HEK293 (cell line): ENCODE results near the gene CCDC92B.

Experiments used
- CTCF ChIA-PET: fragments of 350-600 bp; formaldehyde crosslinking; extraction: SDS; loops from one replicate; lab custom pipeline; 2021; ENCODE audit warnings: antibody characterized with exemption; lab: Yijun Ruan, JAX
- POLR2A ChIA-PET: fragments of 300-600 bp; formaldehyde crosslinking; extraction: SDS; loops from one replicate; lab custom pipeline; 2020; ENCODE audit warnings: antibody characterized with exemption, inconsistent platforms; lab: Yijun Ruan, JAX
- H3K27ac ChIP-seq: fragments of 200-500 bp; sonication (Bioruptor generic); 2 replicates; pipeline ENCODE4 v1.5.1; 2014; ENCODE audit warnings: low read depth, low read length, control low read depth, inconsistent platforms; ENCODE audit errors: extremely low read depth
- H3K36me3 ChIP-seq, 2 experiments: fragments of 200-500 bp in 1 of 2; sonication (Bioruptor generic) in 1 of 2; 1 replicate in 1 of 2; 2 replicates in 1 of 2; pipeline ENCODE4 v1.5.1; 2014 to 2017; ENCODE audit warnings: inconsistent platforms in 2 of 2, low read length in 2 of 2; ENCODE audit not compliant: control insufficient read depth in 2 of 2, insufficient read depth in 1 of 2
- H3K4me1 ChIP-seq: fragments of 200-500 bp; sonication (Bioruptor generic); 2 replicates; pipeline ENCODE4 v1.5.1; 2014; ENCODE audit warnings: mild to moderate bottlenecking, low read length, inconsistent platforms; ENCODE audit not compliant: control insufficient read depth, insufficient read depth
- H3K4me3 ChIP-seq: 2 replicates; pipeline ENCODE4 v1.5.1; 2011; ENCODE audit warnings: low read depth, mild to moderate bottlenecking, control low read depth, low read length, moderate library complexity
- H3K9me3 ChIP-seq: fragments of 200-500 bp; sonication (Bioruptor generic); 2 replicates; pipeline ENCODE4 v1.5.1; 2014; ENCODE audit warnings: low read depth, low read length, inconsistent platforms; ENCODE audit not compliant: control insufficient read depth, insufficient read depth
- FEZF1 ChIP-seq: fragments of 450-650 bp; formaldehyde crosslinking; IDR thresholded peaks from 2 replicates; pipeline ENCODE4 v1.5.1; 2016; ENCODE audit warnings: missing biosample characterization, missing genetic modification characterization
- GLIS2 ChIP-seq: fragments of 450-650 bp; formaldehyde crosslinking; IDR thresholded peaks from 2 replicates; pipeline ENCODE4 v1.5.1; 2016; ENCODE audit warnings: missing biosample characterization, missing genetic modification characterization
- KLF9 ChIP-seq: fragments of 450-650 bp; formaldehyde crosslinking; IDR thresholded peaks from 2 replicates; pipeline ENCODE4 v1.5.1; 2016; ENCODE audit warnings: missing biosample characterization, missing genetic modification characterization, low read depth
- MEIS1 ChIP-seq: sonication (generic); formaldehyde crosslinking; IDR thresholded peaks from 2 replicates; pipeline ENCODE4 v1.8.1; 2022; ENCODE audit warnings: missing genetic modification reagents, mild to moderate bottlenecking, borderline replicate concordance
- SCRT1 ChIP-seq: fragments of 450-650 bp; formaldehyde crosslinking; IDR thresholded peaks from 2 replicates; pipeline ENCODE4 v1.5.1; 2016; ENCODE audit warnings: missing biosample characterization, missing genetic modification characterization, borderline replicate concordance
- SP2 ChIP-seq: fragments of 450-650 bp; formaldehyde crosslinking; IDR thresholded peaks from 2 replicates; pipeline ENCODE4 v1.5.1; 2016; ENCODE audit warnings: missing biosample characterization, missing genetic modification characterization
- ZBTB48 ChIP-seq: fragments of 450-650 bp; formaldehyde crosslinking; IDR thresholded peaks from 2 replicates; pipeline ENCODE4 v1.5.1; 2016; ENCODE audit warnings: missing biosample characterization, missing genetic modification characterization
- ZFP3 ChIP-seq: fragments of 450-650 bp; formaldehyde crosslinking; IDR thresholded peaks from 2 replicates; pipeline ENCODE4 v1.5.1; 2016; ENCODE audit warnings: low read depth, missing biosample characterization, missing genetic modification characterization
- ZFP69B ChIP-seq: fragments of 450-650 bp; formaldehyde crosslinking; IDR thresholded peaks from 2 replicates; pipeline ENCODE4 v1.5.1; 2016; ENCODE audit warnings: missing biosample characterization, missing genetic modification characterization
- ZNF132 ChIP-seq: fragments of 450-650 bp; formaldehyde crosslinking; IDR thresholded peaks from 2 replicates; pipeline ENCODE4 v1.5.1; 2017; ENCODE audit warnings: missing biosample characterization, missing genetic modification characterization, borderline replicate concordance
- ZNF157 ChIP-seq: fragments of 450-650 bp; formaldehyde crosslinking; IDR thresholded peaks from 2 replicates; pipeline ENCODE4 v1.5.1; 2016; ENCODE audit warnings: missing biosample characterization, missing genetic modification characterization
- ZNF169 ChIP-seq: fragments of 450-650 bp; formaldehyde crosslinking; IDR thresholded peaks from 2 replicates; pipeline ENCODE4 v1.5.1; 2016; ENCODE audit warnings: missing biosample characterization, missing genetic modification characterization
- ZNF211 ChIP-seq: fragments of 450-650 bp; formaldehyde crosslinking; IDR thresholded peaks from 2 replicates; pipeline ENCODE4 v1.5.1; 2016; ENCODE audit warnings: low read depth, missing biosample characterization, missing genetic modification characterization
- ZNF221 ChIP-seq: fragments of 450-650 bp; formaldehyde crosslinking; IDR thresholded peaks from 2 replicates; pipeline ENCODE4 v1.5.1; 2017; ENCODE audit warnings: missing biosample characterization, missing genetic modification characterization, borderline replicate concordance
- ZNF266 ChIP-seq: fragments of 450-650 bp; formaldehyde crosslinking; IDR thresholded peaks from 2 replicates; pipeline ENCODE4 v1.5.1; 2016; ENCODE audit warnings: missing biosample characterization, missing genetic modification characterization, low read depth
- ZNF335 ChIP-seq: fragments of 450-650 bp; formaldehyde crosslinking; conservative IDR thresholded peaks from 2 replicates; pipeline ENCODE4 v1.5.1; 2016; ENCODE audit warnings: missing biosample characterization, missing genetic modification characterization
- ZNF433 ChIP-seq: fragments of 450-650 bp; formaldehyde crosslinking; IDR thresholded peaks from 2 replicates; pipeline ENCODE4 v1.5.1; 2016; ENCODE audit warnings: missing biosample characterization, missing genetic modification characterization, low read depth
- ZNF501 ChIP-seq: fragments of 450-650 bp; formaldehyde crosslinking; IDR thresholded peaks from 2 replicates; pipeline ENCODE4 v1.5.1; 2016; ENCODE audit warnings: missing biosample characterization, missing genetic modification characterization
- ZNF529 ChIP-seq: fragments of 450-650 bp; formaldehyde crosslinking; IDR thresholded peaks from 2 replicates; pipeline ENCODE4 v1.5.1; 2017; ENCODE audit warnings: missing genetic modification characterization, missing biosample characterization; ENCODE audit not compliant: insufficient replicate concordance
- ZNF654 ChIP-seq: fragments of 450-650 bp; formaldehyde crosslinking; IDR thresholded peaks from 2 replicates; pipeline ENCODE4 v1.5.1; 2016; ENCODE audit warnings: low read depth, missing biosample characterization, missing genetic modification characterization
- ZNF670 ChIP-seq: fragments of 450-650 bp; formaldehyde crosslinking; IDR thresholded peaks from 2 replicates; pipeline ENCODE4 v1.5.1; 2016; ENCODE audit warnings: missing biosample characterization, missing genetic modification characterization, low read depth
- ZNF707 ChIP-seq: fragments of 450-650 bp; formaldehyde crosslinking; IDR thresholded peaks from 2 replicates; pipeline ENCODE4 v1.5.1; 2016; ENCODE audit warnings: missing biosample characterization, missing genetic modification characterization
- ZNF776 ChIP-seq: fragments of 450-650 bp; formaldehyde crosslinking; IDR thresholded peaks from 2 replicates; pipeline ENCODE4 v1.5.0; 2017; ENCODE audit warnings: missing biosample characterization, missing genetic modification characterization, borderline replicate concordance
- TF ChIP-seq, protein P1 (sequence below): fragments of 450-650 bp; formaldehyde crosslinking; IDR thresholded peaks from 2 replicates; pipeline ENCODE4 v1.5.1; 2016; ENCODE audit warnings: missing biosample characterization, missing genetic modification characterization, borderline replicate concordance
- TF ChIP-seq, protein P2 (sequence below): fragments of 450-650 bp; formaldehyde crosslinking; IDR thresholded peaks from 2 replicates; pipeline ENCODE4 v1.5.0; 2017; ENCODE audit warnings: missing biosample characterization, missing genetic modification characterization, borderline replicate concordance
- TF ChIP-seq, protein P3 (sequence below): fragments of 450-650 bp; formaldehyde crosslinking; IDR thresholded peaks from 2 replicates; pipeline ENCODE4 v1.5.1; 2016; ENCODE audit warnings: missing biosample characterization, missing genetic modification characterization
- TF ChIP-seq, protein P4 (sequence below): fragments of 450-650 bp; formaldehyde crosslinking; IDR thresholded peaks from 2 replicates; pipeline ENCODE4 v1.5.1; 2016; ENCODE audit warnings: missing biosample characterization, missing genetic modification characterization

CCDC92B gene

DNA sequence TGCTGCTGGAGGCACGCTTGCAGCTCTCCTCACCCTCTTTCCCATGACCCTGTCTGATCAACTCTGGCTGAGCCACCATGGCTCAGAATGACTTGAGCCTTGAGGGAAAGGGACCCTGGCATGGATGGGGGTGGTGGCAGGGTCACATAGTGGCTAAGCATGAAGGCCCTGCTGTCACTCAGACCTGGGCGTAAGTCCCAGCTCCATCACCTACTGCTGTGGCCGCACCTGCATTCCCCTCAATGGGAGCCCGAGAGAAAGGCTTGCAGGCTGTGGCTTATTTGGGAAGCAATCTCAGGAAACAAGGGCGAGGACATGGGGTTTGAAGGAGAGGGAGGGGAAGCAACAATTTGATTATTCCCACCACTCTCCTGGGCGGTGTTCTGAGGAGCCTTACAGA, 29.0 kb upstream of the CCDC92B start:
- CTCF ChIA-PET: interaction anchor here (0.6 to 1.9 kb wide), 6 partner anchors 8 to 82 kb away, joined by 3 to 15 read pairs (median 4); no protein-coding TSS in a partner anchor
- Histone ChIP-seq H3K4me1 (0 out of 2 replicates have a peak, but pooled peaks cover 3% of the 10 kb centered on the region), H3K4me3 (no peak overlapping the region), H3K36me3 (no peaks in the 10 kb centered on the region), H3K9me3 (no peaks in the 10 kb centered on the region), H3K27ac (no peak overlapping the region)
- POLR2A ChIA-PET: interaction anchor here (0.9 kb wide), 1 partner anchor 61 kb away, joined by 4 read pairs; no protein-coding TSS in a partner anchor
- no peak for TF ChIP-seq ZNF501
- TF ChIP-seq ZNF707: no peak
- no peak for TF ChIP-seq ZFP3 (tag by site-specific recombination)
- TF ChIP-seq, protein P1, sequence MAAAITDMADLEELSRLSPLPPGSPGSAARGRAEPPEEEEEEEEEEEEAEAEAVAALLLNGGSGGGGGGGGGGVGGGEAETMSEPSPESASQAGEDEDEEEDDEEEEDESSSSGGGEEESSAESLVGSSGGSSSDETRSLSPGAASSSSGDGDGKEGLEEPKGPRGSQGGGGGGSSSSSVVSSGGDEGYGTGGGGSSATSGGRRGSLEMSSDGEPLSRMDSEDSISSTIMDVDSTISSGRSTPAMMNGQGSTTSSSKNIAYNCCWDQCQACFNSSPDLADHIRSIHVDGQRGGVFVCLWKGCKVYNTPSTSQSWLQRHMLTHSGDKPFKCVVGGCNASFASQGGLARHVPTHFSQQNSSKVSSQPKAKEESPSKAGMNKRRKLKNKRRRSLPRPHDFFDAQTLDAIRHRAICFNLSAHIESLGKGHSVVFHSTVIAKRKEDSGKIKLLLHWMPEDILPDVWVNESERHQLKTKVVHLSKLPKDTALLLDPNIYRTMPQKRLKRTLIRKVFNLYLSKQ (tag by site-specific recombination): no peak
- TF ChIP-seq ZNF132 (tag by site-specific recombination): no peak
- TF ChIP-seq ZNF654 (tag by site-specific recombination): no peak
- no peak for TF ChIP-seq FEZF1 (tag by site-specific recombination)
- no peak for TF ChIP-seq SP2 (tag by site-specific recombination)
- TF ChIP-seq ZNF211 (tag by site-specific recombination): no peak
- no peak for TF ChIP-seq ZNF266 (tag by site-specific recombination)
- no peak for TF ChIP-seq SCRT1
- no peak for TF ChIP-seq ZNF670 (tag by site-specific recombination)
- no peak for TF ChIP-seq ZNF221 (tag by site-specific recombination)
- TF ChIP-seq ZNF529 (tag by site-specific recombination): no peak
- no peak for TF ChIP-seq MEIS1 (CRISPR knock-in tag)
- TF ChIP-seq, protein P2, sequence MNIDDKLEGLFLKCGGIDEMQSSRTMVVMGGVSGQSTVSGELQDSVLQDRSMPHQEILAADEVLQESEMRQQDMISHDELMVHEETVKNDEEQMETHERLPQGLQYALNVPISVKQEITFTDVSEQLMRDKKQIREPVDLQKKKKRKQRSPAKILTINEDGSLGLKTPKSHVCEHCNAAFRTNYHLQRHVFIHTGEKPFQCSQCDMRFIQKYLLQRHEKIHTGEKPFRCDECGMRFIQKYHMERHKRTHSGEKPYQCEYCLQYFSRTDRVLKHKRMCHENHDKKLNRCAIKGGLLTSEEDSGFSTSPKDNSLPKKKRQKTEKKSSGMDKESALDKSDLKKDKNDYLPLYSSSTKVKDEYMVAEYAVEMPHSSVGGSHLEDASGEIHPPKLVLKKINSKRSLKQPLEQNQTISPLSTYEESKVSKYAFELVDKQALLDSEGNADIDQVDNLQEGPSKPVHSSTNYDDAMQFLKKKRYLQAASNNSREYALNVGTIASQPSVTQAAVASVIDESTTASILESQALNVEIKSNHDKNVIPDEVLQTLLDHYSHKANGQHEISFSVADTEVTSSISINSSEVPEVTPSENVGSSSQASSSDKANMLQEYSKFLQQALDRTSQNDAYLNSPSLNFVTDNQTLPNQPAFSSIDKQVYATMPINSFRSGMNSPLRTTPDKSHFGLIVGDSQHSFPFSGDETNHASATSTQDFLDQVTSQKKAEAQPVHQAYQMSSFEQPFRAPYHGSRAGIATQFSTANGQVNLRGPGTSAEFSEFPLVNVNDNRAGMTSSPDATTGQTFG (tag by site-specific recombination): no peak

DNA sequence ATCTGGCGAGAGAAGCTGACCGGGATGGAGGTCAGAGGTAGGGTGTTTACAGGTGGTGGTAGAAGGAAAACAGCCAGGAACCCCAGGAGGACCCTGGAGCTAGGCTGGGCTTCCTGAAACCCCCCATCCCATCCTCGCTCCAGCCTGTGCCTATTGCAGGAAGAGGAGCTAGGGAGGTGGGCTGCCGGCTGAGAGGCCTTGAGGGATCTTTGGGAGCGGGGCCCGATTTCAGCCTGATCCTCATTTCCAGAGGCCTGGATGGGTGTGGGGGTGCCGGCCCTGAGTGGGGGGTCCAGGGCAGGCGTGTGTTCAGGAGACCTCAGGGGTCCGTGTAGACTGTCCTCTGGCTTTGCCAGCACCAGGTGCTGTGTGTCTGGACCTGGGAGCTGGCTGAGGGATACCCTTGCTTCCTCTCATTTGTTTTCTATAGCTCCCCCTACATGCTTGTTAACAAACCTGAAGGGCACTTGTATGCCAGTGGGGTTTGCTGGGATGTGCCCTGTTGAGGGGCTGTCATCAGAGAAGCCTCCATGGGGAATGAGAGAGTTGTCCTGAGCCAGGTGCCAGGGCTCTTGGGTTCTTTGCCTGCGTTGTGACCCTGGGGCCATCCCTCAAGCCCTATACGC, 27.9 kb upstream of the CCDC92B start:
- no peaks in the 10 kb centered on the region for H3K9me3 ChIP-seq
- 0 out of 2 replicates have a peak, but pooled peaks cover 3% of the 10 kb centered on the region for H3K4me1 ChIP-seq
- peak overlapping the region; percentile 36 for H3K4me3 ChIP-seq
- no peak overlapping the region; the same call in 1 of the 2 replicates for H3K27ac ChIP-seq
- ChIA-PET POLR2A (interaction anchor here (0.6 to 1.0 kb wide), 3 partner anchors 9 to 371 kb away, joined by 3 to 7 read pairs (median 3); no protein-coding TSS in a partner anchor), CTCF (interaction anchor here (0.6 to 1.9 kb wide), 7 partner anchors 9 to 271 kb away, joined by 3 to 15 read pairs (median 3); no protein-coding TSS in a partner anchor)
- H3K36me3 ChIP-seq: no peaks in the 10 kb centered on the region
- no peak for TF ChIP-seq ZFP69B (tag by site-specific recombination)
- TF ChIP-seq KLF9 (tag by site-specific recombination): no peak
- no peak for TF ChIP-seq ZNF157
- TF ChIP-seq, protein P1 (tag by site-specific recombination): no peak
- no peak for TF ChIP-seq ZNF169 (tag by site-specific recombination)
- peak; percentile 23; the same call in 1 of the 2 replicates for TF ChIP-seq GLIS2
- TF ChIP-seq SCRT1: 0 out of 2 replicates have a peak, but pooled peaks have one; percentile 2
- TF ChIP-seq, protein P3, sequence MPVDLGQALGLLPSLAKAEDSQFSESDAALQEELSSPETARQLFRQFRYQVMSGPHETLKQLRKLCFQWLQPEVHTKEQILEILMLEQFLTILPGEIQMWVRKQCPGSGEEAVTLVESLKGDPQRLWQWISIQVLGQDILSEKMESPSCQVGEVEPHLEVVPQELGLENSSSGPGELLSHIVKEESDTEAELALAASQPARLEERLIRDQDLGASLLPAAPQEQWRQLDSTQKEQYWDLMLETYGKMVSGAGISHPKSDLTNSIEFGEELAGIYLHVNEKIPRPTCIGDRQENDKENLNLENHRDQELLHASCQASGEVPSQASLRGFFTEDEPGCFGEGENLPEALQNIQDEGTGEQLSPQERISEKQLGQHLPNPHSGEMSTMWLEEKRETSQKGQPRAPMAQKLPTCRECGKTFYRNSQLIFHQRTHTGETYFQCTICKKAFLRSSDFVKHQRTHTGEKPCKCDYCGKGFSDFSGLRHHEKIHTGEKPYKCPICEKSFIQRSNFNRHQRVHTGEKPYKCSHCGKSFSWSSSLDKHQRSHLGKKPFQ (tag by site-specific recombination): 0 out of 2 replicates have a peak, but pooled peaks have one; percentile 11
- TF ChIP-seq ZNF335: peak; percentile 78
- TF ChIP-seq, protein P4, sequence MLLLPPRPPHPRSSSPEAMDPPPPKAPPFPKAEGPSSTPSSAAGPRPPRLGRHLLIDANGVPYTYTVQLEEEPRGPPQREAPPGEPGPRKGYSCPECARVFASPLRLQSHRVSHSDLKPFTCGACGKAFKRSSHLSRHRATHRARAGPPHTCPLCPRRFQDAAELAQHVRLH: no peak
- no peak for TF ChIP-seq ZNF776
- no peak for TF ChIP-seq ZBTB48 (tag by site-specific recombination)
- no peak for TF ChIP-seq ZNF433 (tag by site-specific recombination)
